Neural progenitor cell (in vitro differentiated cells): Measurements from ENCODE around the gene RBM10.

Experiments used
- CTCF ChIP-seq: fragments of 200-600 bp; sonication (generic); IDR thresholded peaks from 2 replicates; pipeline ENCODE4 v1.5.1; 2017; ENCODE audit warnings: antibody characterized with exemption, mild to moderate bottlenecking
- EZH2 ChIP-seq: fragments of 200-600 bp; sonication (generic); IDR thresholded peaks from 2 replicates; pipeline ENCODE4 v1.6.1; 2017; ENCODE audit warnings: antibody characterized with exemption, mild to moderate bottlenecking, moderate library complexity
- EZH2phosphoT487 ChIP-seq: fragments of 200-600 bp; sonication (generic); IDR thresholded peaks from 2 replicates; pipeline ENCODE4 v1.6.1; 2017; ENCODE audit warnings: antibody characterized with exemption

GRCh38 chrX:47197526-47197925 is 52.5 kb downstream of the RBM10 start:
- TF ChIP-seq EZH2 = no peak
- TF ChIP-seq CTCF = no peak
- TF ChIP-seq EZH2phosphoT487 = no peak
